Measurements from ENCODE around the gene TTLL8. TPM values are rescaled to one million over a fixed set of nuclear protein-coding genes. Genes with fewer than 3 reads are reported as not detected.

Gene TTLL8
- total and polyA plus RNA-seq, 5 experiments from 2014 or later, result not detected

- H3K27ac Mint-ChIP-seq, result peak overlapping the region in 1 of 10 donors; percentile 33
- no peak for DNase-seq
- no peak overlapping the region for H3K4me3 Mint-ChIP-seq
- peaks cover 3 to 16% (median 5%) of the 10 kb centered on the region in 5 donors for H3K27me3 Mint-ChIP-seq
- peaks cover 0 to 14% (median 8%) of the 10 kb centered on the region in 4 donors for H3K4me1 Mint-ChIP-seq
- H3K9me3 Mint-ChIP-seq, result no peaks in the 10 kb centered on the region
- ATAC-seq, result no peak
- POLR2A ChIA-PET, result interaction anchor here (0.7 to 2.6 kb wide), 4 partner anchors 102 to 264 kb away, joined by 3 to 9 read pairs (median 4); no protein-coding TSS in a partner anchor
- H3K36me3 Mint-ChIP-seq, result no peaks in the 10 kb centered on the region
Observed at GRCh38 chr22:50031189-50032091, 26.7 kb downstream of the TTLL8 start.

- Mint-ChIP-seq H3K4me1 (peaks cover 0 to 13% (median 8%) of the 10 kb centered on the region in 4 donors), H3K36me3 (no peaks in the 10 kb centered on the region), H3K4me3 (peak overlapping the region in 1 of 10 donors; percentile 19), H3K27ac (no peak overlapping the region), H3K9me3 (no peaks in the 10 kb centered on the region), H3K27me3 (peaks cover 3 to 16% (median 8%) of the 10 kb centered on the region in 5 donors)
- POLR2A ChIA-PET, result interaction anchor here (0.7 to 2.6 kb wide), 5 partner anchors 99 to 263 kb away, joined by 3 to 9 read pairs (median 5); no protein-coding TSS in a partner anchor
- DNase-seq, result peak; percentile 72 to 87 (median 79)
- ATAC-seq, result peak; percentile 96 to 99
Observed at GRCh38 chr22:50030297-50031188, 27.6 kb downstream of the TTLL8 start.

- ATAC-seq (peak in 1 of 2 donors; percentile 17), DNase-seq (no peak)
- no peaks in the 10 kb centered on the region for H3K36me3 Mint-ChIP-seq
- peaks cover 0 to 13% (median 6%) of the 10 kb centered on the region in 5 donors for H3K27me3 Mint-ChIP-seq
- no peaks in the 10 kb centered on the region for H3K9me3 Mint-ChIP-seq
- peaks cover 0 to 7% (median 2%) of the 10 kb centered on the region in 4 donors for H3K4me1 Mint-ChIP-seq
- peak overlapping the region in 2 of 10 donors; percentile 36 to 40 for H3K27ac Mint-ChIP-seq
- no peak overlapping the region for H3K4me3 Mint-ChIP-seq
- POLR2A ChIA-PET, result interaction anchor here (0.6 to 1.2 kb wide), 2 partner anchors 97 to 295 kb away, joined by 3 to 4 read pairs; no protein-coding TSS in a partner anchor
Observed at GRCh38 chr22:50027639-50028537, 30.2 kb downstream of the TTLL8 start.

- DNase-seq (no peak), ATAC-seq (no peak)
- H3K27me3 Mint-ChIP-seq, result peaks cover 0 to 10% (median 6%) of the 10 kb centered on the region in 5 donors
- no peak overlapping the region for H3K4me3 Mint-ChIP-seq
- H3K9me3 Mint-ChIP-seq, result no peaks in the 10 kb centered on the region
- no peak overlapping the region for H3K27ac Mint-ChIP-seq
- POLR2A ChIA-PET, result no interaction called here
- H3K36me3 Mint-ChIP-seq, result no peaks in the 10 kb centered on the region
- H3K4me1 Mint-ChIP-seq, result peaks cover 0 to 7% (median 2%) of the 10 kb centered on the region in 4 donors
Observed at GRCh38 chr22:50025993-50026392, 32.1 kb downstream of the TTLL8 start.

GRCh38 chr22:50022171-50022819, 35.8 kb downstream of the TTLL8 start:
- Mint-ChIP-seq H3K4me1 (peaks cover 6 to 22% (median 9%) of the 10 kb centered on the region in 4 donors), H3K9me3 (no peaks in the 10 kb centered on the region), H3K27ac (no peak overlapping the region), H3K4me3 (no peak overlapping the region), H3K36me3 (no peaks in the 10 kb centered on the region), H3K27me3 (peaks cover 0 to 3% (median 0%) of the 10 kb centered on the region in 5 donors)
- DNase-seq, result peak in 1 of 10 donors; percentile 24
- POLR2A ChIA-PET, result no interaction called here
- ATAC-seq, result no peak

GRCh38 chr22:50020606-50021005, 37.5 kb downstream of the TTLL8 start:
- DNase-seq, result no peak
- Mint-ChIP-seq H3K4me3 (no peak overlapping the region), H3K9me3 (no peaks in the 10 kb centered on the region), H3K36me3 (no peaks in the 10 kb centered on the region), H3K27me3 (peaks cover 0 to 3% (median 0%) of the 10 kb centered on the region in 5 donors), H3K27ac (no peak overlapping the region), H3K4me1 (peaks cover 12 to 29% (median 12%) of the 10 kb centered on the region in 4 donors)
- POLR2A ChIA-PET, result no interaction called here
- no peak for ATAC-seq

GRCh38 chr22:50019316-50019715, 38.8 kb downstream of the TTLL8 start:
- no peaks in the 10 kb centered on the region for H3K9me3 Mint-ChIP-seq
- POLR2A ChIA-PET, result no interaction called here
- peaks cover 12 to 29% (median 12%) of the 10 kb centered on the region in 4 donors for H3K4me1 Mint-ChIP-seq
- H3K27me3 Mint-ChIP-seq, result peaks cover 0 to 2% (median 0%) of the 10 kb centered on the region in 5 donors
- no peaks in the 10 kb centered on the region for H3K36me3 Mint-ChIP-seq
- H3K27ac Mint-ChIP-seq, result peak overlapping the region in 9 of 10 donors; percentile 13 to 92 (median 65)
- no peak for ATAC-seq
- peak overlapping the region in 3 of 10 donors; percentile 8 to 59 (median 52) for H3K4me3 Mint-ChIP-seq
- no peak for DNase-seq

GRCh38 chr22:50018608-50019285, 39.4 kb downstream of the TTLL8 start:
- Mint-ChIP-seq H3K27ac (peak overlapping the region in 9 of 10 donors; percentile 8 to 92 (median 78)), H3K4me1 (peaks cover 12 to 29% (median 12%) of the 10 kb centered on the region in 4 donors), H3K36me3 (no peaks in the 10 kb centered on the region), H3K9me3 (no peaks in the 10 kb centered on the region), H3K27me3 (no peaks in the 10 kb centered on the region), H3K4me3 (peak overlapping the region in 8 of 10 donors; percentile 8 to 59 (median 46))
- POLR2A ChIA-PET, result interaction anchor here (0.7 to 1.8 kb wide), 3 partner anchors 14 to 88 kb away, joined by 3 to 5 read pairs (median 4); no protein-coding TSS in a partner anchor
- DNase-seq (peak in 2 of 10 donors; percentile 25 to 33), ATAC-seq (peak; percentile 63 to 79)

- no peak for DNase-seq
- POLR2A ChIA-PET, result interaction anchor here (0.6 to 1.8 kb wide), 4 partner anchors 13 to 189 kb away, joined by 3 to 5 read pairs (median 4); no protein-coding TSS in a partner anchor
Observed at GRCh38 chr22:50017701-50018224, 40.3 kb downstream of the TTLL8 start.

GRCh38 chr22:50016988-50017700, 41.0 kb downstream of the TTLL8 start:
- POLR2A ChIA-PET, result interaction anchor here (1.8 kb wide), 1 partner anchor 12 kb away, joined by 5 read pairs; no protein-coding TSS in a partner anchor
- H3K36me3 Mint-ChIP-seq, result no peaks in the 10 kb centered on the region
- DNase-seq, result peak in 1 of 10 donors; percentile 45
- peaks cover 0 to 5% (median under 1%) of the 10 kb centered on the region in 5 donors for H3K27me3 Mint-ChIP-seq
- no peaks in the 10 kb centered on the region for H3K9me3 Mint-ChIP-seq
- peak overlapping the region in 6 of 10 donors; percentile 7 to 65 (median 27) for H3K4me3 Mint-ChIP-seq
- peak overlapping the region in 5 of 10 donors; percentile 19 to 67 (median 57) for H3K27ac Mint-ChIP-seq
- H3K4me1 Mint-ChIP-seq, result peaks cover 12 to 30% (median 12%) of the 10 kb centered on the region in 4 donors
- ATAC-seq, result peak; percentile 18 to 21

More at GRCh38 chr22:50017701-50018224, 40.3 kb downstream of the TTLL8 start:
- peak overlapping the region in 7 of 10 donors; percentile 19 to 87 (median 67) for H3K27ac Mint-ChIP-seq
- H3K4me3 Mint-ChIP-seq, result peak overlapping the region in 7 of 10 donors; percentile 8 to 65 (median 26)
- ATAC-seq, result no peak
- no peaks in the 10 kb centered on the region for H3K27me3 Mint-ChIP-seq
- no peaks in the 10 kb centered on the region for H3K9me3 Mint-ChIP-seq
- peaks cover 12 to 29% (median 12%) of the 10 kb centered on the region in 4 donors for H3K4me1 Mint-ChIP-seq
- no peaks in the 10 kb centered on the region for H3K36me3 Mint-ChIP-seq
